ENCODE data around the gene HDDC3.

HDDC3 gene

DNA sequence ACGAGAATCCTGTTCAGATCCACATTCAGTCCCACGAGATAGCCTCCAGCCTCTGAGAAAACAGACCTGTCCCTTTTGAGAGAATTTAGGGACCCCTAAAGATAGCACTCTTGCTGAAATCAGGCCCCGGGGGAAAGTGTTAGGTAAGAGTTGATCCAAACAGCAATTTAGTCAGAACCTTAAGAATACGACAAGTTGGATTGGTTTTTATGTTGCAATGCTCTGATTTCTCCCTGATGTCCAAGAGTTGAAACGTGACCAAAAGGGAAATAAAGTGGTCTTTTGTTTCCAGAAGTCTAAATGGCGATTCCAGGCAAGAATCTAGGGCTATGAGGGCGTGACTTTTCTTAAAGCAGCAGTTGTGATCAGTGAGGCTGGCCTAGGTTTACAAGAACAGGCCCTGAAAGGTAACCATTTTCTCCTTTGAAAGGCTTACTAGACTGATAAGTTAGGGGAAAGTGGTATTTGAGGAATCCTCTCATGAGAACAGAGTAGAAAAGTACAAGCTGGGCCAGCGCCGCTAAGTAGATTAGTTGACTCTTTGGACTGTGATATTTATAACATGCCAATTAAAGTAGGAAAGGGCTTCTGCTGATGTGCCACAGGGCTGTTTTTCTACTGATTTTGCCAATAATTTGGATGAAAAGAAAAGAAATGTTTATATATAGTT lies 24.4 kb downstream of the HDDC3 start:
- TF ChIP-seq GABPA (IDR thresholded peaks at IDR 0.05; ENCODE audit: low read depth) = no peak
- TF ChIP-seq POLR2AphosphoS5 (IDR thresholded peaks at IDR 0.05; ENCODE audit: low read depth) = no peak
- TF ChIP-seq, protein P1, sequence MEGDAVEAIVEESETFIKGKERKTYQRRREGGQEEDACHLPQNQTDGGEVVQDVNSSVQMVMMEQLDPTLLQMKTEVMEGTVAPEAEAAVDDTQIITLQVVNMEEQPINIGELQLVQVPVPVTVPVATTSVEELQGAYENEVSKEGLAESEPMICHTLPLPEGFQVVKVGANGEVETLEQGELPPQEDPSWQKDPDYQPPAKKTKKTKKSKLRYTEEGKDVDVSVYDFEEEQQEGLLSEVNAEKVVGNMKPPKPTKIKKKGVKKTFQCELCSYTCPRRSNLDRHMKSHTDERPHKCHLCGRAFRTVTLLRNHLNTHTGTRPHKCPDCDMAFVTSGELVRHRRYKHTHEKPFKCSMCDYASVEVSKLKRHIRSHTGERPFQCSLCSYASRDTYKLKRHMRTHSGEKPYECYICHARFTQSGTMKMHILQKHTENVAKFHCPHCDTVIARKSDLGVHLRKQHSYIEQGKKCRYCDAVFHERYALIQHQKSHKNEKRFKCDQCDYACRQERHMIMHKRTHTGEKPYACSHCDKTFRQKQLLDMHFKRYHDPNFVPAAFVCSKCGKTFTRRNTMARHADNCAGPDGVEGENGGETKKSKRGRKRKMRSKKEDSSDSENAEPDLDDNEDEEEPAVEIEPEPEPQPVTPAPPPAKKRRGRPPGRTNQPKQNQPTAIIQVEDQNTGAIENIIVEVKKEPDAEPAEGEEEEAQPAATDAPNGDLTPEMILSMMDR (IDR thresholded peaks at IDR 0.05; ENCODE audit: insufficient read depth, low read length) = no peak
- TF ChIP-seq, protein P2, sequence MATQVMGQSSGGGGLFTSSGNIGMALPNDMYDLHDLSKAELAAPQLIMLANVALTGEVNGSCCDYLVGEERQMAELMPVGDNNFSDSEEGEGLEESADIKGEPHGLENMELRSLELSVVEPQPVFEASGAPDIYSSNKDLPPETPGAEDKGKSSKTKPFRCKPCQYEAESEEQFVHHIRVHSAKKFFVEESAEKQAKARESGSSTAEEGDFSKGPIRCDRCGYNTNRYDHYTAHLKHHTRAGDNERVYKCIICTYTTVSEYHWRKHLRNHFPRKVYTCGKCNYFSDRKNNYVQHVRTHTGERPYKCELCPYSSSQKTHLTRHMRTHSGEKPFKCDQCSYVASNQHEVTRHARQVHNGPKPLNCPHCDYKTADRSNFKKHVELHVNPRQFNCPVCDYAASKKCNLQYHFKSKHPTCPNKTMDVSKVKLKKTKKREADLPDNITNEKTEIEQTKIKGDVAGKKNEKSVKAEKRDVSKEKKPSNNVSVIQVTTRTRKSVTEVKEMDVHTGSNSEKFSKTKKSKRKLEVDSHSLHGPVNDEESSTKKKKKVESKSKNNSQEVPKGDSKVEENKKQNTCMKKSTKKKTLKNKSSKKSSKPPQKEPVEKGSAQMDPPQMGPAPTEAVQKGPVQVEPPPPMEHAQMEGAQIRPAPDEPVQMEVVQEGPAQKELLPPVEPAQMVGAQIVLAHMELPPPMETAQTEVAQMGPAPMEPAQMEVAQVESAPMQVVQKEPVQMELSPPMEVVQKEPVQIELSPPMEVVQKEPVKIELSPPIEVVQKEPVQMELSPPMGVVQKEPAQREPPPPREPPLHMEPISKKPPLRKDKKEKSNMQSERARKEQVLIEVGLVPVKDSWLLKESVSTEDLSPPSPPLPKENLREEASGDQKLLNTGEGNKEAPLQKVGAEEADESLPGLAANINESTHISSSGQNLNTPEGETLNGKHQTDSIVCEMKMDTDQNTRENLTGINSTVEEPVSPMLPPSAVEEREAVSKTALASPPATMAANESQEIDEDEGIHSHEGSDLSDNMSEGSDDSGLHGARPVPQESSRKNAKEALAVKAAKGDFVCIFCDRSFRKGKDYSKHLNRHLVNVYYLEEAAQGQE (IDR thresholded peaks at IDR 0.05; ENCODE audit: insufficient replicate concordance, low read depth) = no peak
- TF ChIP-seq SPI1 (IDR thresholded peaks at IDR 0.05; ENCODE audit: borderline replicate concordance, low read depth) = no peak
- DNase-seq (ENCODE audit: low read depth in 1 of 2, low spot score in 1 of 2) = no peak
- Histone ChIP-seq H3K27ac (replicated peaks) (no peak overlapping the region), H3K27me3 (ENCODE audit: insufficient read depth, poor library complexity, severe bottlenecking) (no peaks in the 10 kb centered on the region), H3K4me3 (replicated peaks; ENCODE audit: insufficient read depth, low read length) (no peak overlapping the region)

DNA sequence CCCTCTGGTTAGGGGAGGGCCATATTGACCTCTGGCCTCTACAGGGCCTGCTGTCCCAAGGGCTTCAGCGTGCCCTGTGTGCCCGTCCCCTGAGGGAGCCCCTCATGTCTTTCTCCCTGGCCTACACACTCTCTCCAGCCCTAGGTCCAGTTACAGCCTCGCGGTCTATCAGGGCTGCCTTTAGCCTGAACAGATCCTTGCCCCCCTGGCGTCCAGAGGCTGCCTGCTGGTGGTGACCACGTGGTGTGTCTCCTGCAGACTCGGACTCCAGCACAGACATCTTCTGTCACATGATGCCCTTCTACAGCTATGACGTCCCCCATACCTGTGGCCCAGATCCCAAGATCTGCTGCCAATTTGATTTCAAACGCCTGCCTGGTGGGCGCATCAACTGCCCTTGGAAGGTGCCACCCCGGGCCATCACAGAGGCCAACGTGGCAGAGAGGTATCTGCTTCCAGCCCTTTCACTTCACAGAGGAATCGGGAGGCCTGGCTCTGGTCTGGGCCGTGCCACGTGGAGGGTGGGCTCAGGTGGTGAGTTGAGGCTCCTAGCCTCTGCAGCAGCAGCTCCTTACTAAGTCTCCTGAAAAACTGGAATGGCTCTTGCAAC lies 25.2 kb downstream of the HDDC3 start:
- Histone ChIP-seq H3K4me3 (replicated peaks; ENCODE audit: insufficient read depth, low read length) (no peak overlapping the region), H3K27me3 (ENCODE audit: insufficient read depth, poor library complexity, severe bottlenecking) (no peaks in the 10 kb centered on the region), H3K27ac (replicated peaks) (no peak overlapping the region)
- DNase-seq (ENCODE audit: low read depth in 1 of 2, low spot score in 1 of 2) = no peak
- TF ChIP-seq POLR2AphosphoS5 (IDR thresholded peaks at IDR 0.05; ENCODE audit: low read depth) (no peak), SPI1 (IDR thresholded peaks at IDR 0.05; ENCODE audit: borderline replicate concordance, low read depth) (no peak), GABPA (IDR thresholded peaks at IDR 0.05; ENCODE audit: low read depth) (no peak)
- TF ChIP-seq, protein P1 (IDR thresholded peaks at IDR 0.05; ENCODE audit: insufficient read depth, low read length) = no peak
- TF ChIP-seq, protein P2 (IDR thresholded peaks at IDR 0.05; ENCODE audit: insufficient replicate concordance, low read depth) = no peak

DNA sequence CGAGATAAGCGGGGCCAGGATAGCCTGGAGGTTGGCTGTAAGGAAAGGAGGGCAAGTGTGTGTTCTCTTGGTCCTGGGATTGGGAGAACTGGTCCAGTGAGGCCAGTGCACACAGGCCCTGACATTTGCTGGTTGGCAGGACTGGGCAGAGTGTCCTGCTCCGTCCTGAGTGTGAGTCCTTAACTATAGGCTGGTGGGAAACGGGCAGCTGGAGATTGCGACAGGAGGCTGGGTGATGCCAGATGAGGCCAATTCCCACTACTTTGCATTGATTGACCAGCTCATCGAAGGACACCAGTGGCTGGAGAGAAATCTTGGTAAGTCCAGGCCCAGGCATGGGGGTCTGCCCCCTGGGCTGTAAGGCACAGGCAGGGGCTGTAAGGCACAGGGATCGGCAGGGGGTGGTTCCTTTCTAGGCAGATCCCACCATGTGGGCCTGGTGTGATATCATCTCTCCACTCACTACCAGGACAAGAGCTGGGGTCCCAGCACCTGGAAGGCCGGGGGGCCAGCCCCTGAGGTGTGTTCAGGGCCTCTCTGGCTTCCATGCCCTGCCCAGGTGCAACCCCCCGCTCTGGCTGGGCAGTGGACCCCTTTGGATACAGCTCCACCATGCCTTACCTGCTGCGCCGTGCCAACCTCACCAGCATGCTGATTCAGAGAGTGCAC lies 26.0 kb downstream of the HDDC3 start:
- H3K27ac ChIP-seq (replicated peaks) = no peak overlapping the region
- H3K27me3 ChIP-seq (ENCODE audit: insufficient read depth, poor library complexity, severe bottlenecking) = no peaks in the 10 kb centered on the region
- no peak for DNase-seq (ENCODE audit: low read depth in 1 of 2, low spot score in 1 of 2)
- TF ChIP-seq GABPA (IDR thresholded peaks at IDR 0.05; ENCODE audit: low read depth) (no peak), POLR2AphosphoS5 (IDR thresholded peaks at IDR 0.05; ENCODE audit: low read depth) (no peak), SPI1 (IDR thresholded peaks at IDR 0.05; ENCODE audit: borderline replicate concordance, low read depth) (no peak)
- TF ChIP-seq, protein P1 (IDR thresholded peaks at IDR 0.05; ENCODE audit: insufficient read depth, low read length) = no peak
- TF ChIP-seq, protein P2 (IDR thresholded peaks at IDR 0.05; ENCODE audit: insufficient replicate concordance, low read depth) = no peak
- H3K4me3 ChIP-seq (replicated peaks; ENCODE audit: insufficient read depth, low read length) = no peak overlapping the region

Data from HL-60 (cell line).